D721Med (cell line): ENCODE measurements around the gene SAV1.
"Not testable (repeated sequence)": the region's sequence is repeated elsewhere in the genome, so short reads cannot be mapped to it uniquely, and the experiment has no call there.

Experiments used
- DNase-seq: peaks from one replicate; pipeline ENCODE4 v3.0.0; 2011; ENCODE audit warnings: low spot score; ENCODE audit not compliant: insufficient read length
- FAIRE-seq: peaks from 2 replicates; lab custom pipeline; 2011; peaks lifted over from hg19 to GRCh38; lab: Jason Lieb, UNC
- CTCF ChIP-seq: IDR thresholded peaks from 2 replicates; pipeline ENCODE4 v1.5.1; 2012; ENCODE audit warnings: mild to moderate bottlenecking, control low read depth; ENCODE audit not compliant: insufficient read depth; ENCODE audit errors: missing control alignments

SAV1 gene

GRCh38 chr14:50666772-50667683 is 1.1 kb downstream of the SAV1 start:
- no peak for TF ChIP-seq CTCF
- no peak for FAIRE-seq

GRCh38 chr14:50665300-50665699 is 2.8 kb downstream of the SAV1 start:
- not testable (repeated sequence) for DNase-seq
- peak; percentile 79 for FAIRE-seq

More at GRCh38 chr14:50666772-50667683, 1.1 kb downstream of the SAV1 start:
- DNase-seq = no peak

- not testable (repeated sequence) for DNase-seq, FAIRE-seq
Measured at GRCh38 chr14:50664579-50664978, 3.5 kb downstream of the SAV1 start.

- FAIRE-seq = no peak
Measured at GRCh38 chr14:50659327-50659974, 8.7 kb downstream of the SAV1 start.

GRCh38 chr14:50658203-50658602 is 9.9 kb downstream of the SAV1 start:
- no peak for TF ChIP-seq CTCF
- no peak for DNase-seq
- no peak for FAIRE-seq

More at GRCh38 chr14:50659327-50659974, 8.7 kb downstream of the SAV1 start:
- no peak for DNase-seq
- TF ChIP-seq CTCF = no peak

- no peak for FAIRE-seq
- no peak for DNase-seq
- no peak for TF ChIP-seq CTCF
Measured at GRCh38 chr14:50657753-50658152, 10.4 kb downstream of the SAV1 start.

- TF ChIP-seq CTCF = no peak
- FAIRE-seq (no peak), DNase-seq (no peak)
Measured at GRCh38 chr14:50656776-50657175, 11.3 kb downstream of the SAV1 start.

GRCh38 chr14:50649691-50650090 is 18.4 kb downstream of the SAV1 start:
- no peak for FAIRE-seq
- DNase-seq = no peak
- no peak for TF ChIP-seq CTCF
